Cerebellar nuclear complex (tissue), 1 donor: ENCODE data around the gene CCNL1.
"Not testable (repeated sequence)": the region's sequence is repeated elsewhere in the genome, so short reads cannot be mapped to it uniquely, and the experiment has no call there.

Experiments
- DNase-seq, 2 experiments: peaks; one replicate each; lab custom pipeline; 2025; lab: John Stamatoyannopoulos, UW

The CCNL1 gene

DNA sequence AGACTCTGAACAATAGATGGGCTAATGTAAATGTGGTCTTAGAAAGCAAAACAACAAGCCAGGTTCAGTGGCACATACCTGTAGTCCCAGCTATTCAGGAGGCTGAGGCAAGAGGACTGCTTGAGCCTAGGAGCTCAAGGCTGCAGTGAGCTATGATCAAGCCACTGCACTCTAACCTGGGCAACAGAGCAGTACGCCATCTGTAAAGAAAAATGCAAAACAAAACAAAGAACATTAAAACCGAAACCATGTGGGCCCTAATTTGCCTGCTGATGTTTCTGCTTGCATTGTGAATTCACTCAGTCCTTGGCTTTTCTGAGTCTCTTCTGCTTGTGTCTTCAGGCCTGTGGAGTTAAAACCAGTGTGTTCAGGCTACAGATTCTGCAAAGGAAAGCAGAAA lies 56.7 kb downstream of the CCNL1 start:
- DNase-seq: no peak

DNA sequence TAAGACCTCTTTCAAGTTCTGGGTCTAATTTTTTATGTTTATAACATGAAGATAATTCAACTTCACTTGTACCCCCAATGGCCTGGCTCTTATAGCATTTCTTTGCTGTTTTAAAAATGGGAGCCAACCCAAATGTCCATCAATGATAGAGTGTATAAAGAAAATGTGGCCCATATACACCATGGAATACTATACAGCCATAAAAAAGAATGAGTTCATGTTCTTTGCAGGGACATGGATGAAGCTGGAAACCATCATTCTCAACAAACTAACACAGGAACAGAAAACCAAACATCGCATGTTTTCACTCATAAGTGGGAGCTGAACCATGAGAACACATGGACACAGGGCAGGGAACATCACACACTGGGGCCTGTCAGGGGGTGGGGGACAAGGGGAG lies 57.4 kb downstream of the CCNL1 start:
- not testable (repeated sequence) for DNase-seq

DNA sequence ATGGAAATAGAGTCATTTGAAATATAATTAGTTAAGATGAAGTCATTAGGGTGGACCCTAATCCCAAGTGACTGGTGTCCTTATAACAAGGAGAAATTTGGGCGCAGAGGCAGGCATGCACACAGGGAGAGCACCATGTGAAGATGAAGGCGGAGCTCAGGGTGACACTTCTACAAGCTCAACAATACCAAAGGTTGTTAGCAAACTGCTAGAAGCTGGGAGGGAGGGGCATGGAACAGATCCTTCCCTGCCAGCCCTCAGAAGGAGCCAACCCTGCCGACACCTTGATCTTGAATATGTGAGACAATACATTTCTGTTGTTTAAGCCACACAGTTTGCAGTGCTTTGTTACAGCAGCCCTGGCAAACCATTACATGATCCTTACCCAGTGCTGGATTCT lies 57.8 kb downstream of the CCNL1 start:
- DNase-seq: no peak

DNA sequence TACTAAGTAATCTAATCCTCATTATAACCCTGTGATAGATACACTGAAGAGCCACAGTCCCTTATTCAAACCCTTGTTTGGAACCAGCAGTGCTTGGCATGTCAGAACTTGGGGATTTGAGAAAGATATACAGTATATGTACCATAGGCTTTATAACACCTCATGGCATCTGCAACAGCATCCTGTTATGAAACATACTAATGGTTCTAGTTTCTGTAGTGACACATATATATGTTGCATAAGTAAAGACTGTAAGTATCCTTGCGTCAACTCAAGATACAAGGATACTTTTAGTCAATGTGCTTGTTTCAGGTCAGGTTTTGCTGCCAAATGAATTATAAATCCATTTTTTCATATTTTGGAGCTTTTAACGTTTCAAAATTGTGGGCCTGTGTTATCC lies 58.5 kb downstream of the CCNL1 start:
- DNase-seq: no peak

DNA sequence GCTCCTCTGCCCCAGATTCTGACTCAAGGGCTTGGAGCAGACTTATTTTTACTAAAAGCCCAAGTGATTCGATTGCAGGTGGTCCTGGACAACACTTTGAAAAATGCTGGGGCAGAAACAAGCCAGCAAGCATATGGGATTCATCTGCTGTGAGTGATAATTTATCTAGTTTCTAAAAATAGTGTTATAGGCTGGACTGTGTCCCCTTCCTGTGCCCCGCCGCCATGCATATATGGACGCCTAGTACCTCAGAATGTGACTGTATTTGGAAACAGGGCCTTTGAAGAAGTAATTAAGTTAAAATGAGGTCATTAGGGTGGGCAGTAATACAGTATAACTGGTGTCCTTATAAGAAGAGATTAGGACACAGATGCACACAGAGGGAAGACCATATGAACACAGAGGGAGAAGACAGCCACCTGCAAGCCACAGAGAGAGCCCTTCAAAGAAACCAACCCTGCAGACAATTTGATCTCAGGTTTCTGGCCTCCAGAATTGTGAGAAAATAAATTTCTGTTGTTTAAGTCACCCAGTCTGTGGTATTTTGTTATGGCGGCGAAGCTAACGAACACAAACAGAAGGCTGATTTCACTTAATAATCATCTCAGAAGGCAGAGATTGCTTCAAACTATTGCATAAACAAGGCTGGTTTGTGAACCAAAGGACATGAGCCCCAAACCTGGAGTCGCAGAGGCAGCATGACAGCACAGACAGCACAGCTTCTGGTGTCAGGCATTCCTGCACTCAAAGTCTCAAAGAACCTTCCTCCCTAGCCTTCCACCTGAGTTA lies 59.1 kb downstream of the CCNL1 start:
- DNase-seq: no peak

DNA sequence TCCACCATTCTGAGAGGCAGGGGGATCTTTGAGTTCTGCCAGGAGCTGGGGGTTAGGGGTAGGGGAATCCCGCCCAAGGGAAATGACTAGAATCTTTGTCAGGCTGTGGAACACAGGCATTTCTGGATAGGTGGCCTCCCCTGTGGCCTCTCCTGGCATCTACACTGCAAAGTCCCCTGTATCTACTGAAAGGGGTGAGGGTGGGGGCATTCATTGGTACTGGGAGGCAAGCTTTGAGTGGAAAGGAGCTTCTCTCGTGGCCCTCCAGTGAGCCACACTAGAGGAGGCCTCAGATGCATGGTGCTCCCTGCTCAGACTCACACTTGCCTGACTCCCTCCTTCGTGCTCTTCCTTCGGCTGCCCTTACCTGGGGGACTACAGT lies 59.9 kb downstream of the CCNL1 start:
- no peak for DNase-seq

DNA sequence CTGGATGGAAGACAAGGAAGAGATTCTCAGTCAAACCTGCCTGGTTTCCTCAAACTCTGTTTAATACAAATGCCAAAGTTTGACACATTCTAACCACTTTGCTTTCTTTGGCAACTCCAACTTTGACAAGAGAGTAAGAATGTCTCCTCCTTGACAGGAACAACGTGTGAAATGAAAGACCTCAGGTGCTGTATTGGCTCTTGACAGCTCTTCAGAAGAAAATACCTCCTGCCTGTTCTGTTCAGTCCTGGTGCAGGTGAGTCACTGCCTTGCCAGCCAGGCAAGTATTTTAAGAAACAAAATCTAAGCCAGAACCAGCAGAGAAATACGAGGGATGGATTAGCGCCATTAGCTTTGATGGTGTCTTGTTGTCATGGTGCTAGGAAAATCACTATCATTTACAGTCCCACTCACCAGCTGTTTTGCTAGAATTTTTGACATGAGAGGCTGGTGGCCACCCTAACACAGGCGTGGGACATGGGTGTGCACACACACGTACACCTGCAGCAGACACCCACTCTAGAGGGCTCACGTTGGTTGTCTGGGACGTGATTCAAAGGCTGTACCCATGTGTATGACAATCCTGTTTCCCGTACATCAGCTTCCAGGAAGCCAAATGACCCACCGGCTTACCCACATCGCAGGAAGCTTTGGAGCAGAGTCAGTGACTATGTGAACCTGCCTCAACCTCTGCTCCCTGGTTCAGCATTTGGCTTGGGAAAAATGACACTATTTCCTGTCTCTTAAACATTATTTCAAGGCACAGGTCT lies 60.4 kb downstream of the CCNL1 start:
- no peak for DNase-seq

DNA sequence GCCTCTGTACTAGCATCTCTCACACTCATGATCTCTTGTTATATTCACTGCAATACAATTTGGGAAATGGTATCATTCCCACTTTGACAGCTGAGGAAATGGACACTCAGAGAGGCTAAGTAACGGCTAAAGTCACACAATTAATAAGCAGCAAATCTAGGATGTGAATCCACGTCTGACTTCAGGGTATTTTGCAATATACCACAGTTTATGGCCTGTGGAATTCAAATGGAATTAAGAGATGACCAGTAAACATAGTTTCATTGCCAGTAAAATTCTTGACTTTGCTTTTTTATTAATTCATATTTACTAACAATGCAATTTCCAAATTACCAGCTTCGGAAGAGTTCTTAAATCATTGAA lies 61.1 kb downstream of the CCNL1 start:
- DNase-seq: no peak

DNA sequence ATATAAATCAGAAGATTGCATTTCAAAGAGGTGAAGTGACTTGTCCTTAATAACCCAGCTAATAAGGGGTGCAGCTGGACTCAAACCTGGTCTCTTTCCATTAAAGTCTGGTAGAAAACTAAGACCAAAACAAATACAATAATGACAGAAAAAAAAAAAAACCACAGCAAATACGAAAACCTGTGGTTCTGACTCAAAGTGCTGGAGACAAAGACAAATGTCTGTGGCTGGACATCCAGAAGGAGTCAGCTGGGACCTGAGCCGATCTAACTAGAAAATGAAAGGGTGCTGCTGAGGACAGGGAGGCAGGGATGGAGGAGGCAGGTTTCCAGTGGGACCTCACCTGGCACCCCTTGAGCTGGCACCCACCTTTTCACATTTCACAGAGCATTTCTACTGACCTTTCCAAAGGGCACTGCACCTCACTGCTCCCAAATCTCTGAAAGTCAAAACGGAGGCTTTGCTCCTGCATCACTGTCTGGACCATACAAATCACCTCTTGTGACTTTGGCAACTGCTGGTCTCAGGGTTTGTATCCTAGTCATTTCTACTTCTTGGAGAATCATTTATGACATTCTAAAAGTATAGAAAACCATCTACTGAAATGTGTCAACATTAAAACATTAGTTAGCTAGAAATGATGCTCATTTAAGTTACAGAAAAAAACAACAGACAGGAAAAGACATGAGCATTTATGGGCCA lies 61.7 kb downstream of the CCNL1 start:
- DNase-seq: no peak
